Amygdala (tissue), 56 donors: ENCODE measurements around the gene ANKH.
"Not testable (repeated sequence)": the region's sequence is repeated elsewhere in the genome, so short reads cannot be mapped to it uniquely, and the experiment has no call there.

Experiments used
- DNase-seq, 56 donors: peaks; one replicate each; lab custom pipeline; 2025; lab: John Stamatoyannopoulos, UW

Gene ANKH

GRCh38 chr5:14884062-14884612 lies 12.6 kb upstream of the ANKH start:
- no peak for DNase-seq

GRCh38 chr5:14882658-14883580 lies 11.3 kb upstream of the ANKH start:
- DNase-seq: no peak

GRCh38 chr5:14881826-14882225 lies 10.2 kb upstream of the ANKH start:
- DNase-seq: no peak

DNA sequence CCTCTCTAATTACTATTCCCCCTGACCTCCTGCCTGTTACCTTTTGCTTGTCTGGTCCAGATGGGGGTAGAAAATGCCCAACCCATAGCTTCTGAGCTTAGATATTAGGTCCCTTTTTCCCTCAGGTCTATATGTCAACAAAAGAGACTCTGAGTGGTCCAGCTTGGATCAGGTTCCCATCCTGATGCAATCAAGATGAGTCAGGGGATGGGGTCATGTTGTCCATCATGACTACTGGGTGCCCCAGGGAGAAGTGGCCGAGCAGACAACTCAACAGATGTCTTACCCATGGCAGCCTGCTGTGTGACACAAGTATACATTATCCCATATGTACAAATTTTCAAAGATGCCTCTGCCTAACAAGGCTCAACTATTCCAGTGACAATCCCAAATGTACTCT lies 9.1 kb upstream of the ANKH start:
- no peak for DNase-seq

GRCh38 chr5:14879937-14880589 lies 8.5 kb upstream of the ANKH start:
- no peak for DNase-seq

DNA sequence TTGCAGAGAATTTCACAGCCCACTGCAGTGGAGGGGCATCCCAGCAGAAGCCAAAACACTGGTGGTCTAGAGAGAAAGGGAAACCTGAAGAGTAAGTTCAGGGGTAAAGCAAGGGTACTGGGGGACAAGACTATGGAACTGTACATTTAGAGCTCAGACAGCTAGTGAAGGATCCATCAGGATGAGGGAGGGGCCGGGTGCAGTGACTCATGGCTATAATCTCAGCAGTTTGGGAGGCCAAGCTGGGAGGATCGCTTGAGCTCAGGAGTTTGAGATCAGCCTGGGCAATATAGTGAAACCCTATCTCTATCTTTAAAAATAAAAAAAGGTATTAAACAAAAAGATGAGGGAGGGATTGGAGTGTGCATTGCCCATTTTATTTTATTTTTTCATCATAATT lies 7.8 kb upstream of the ANKH start:
- no peak for DNase-seq

GRCh38 chr5:14878192-14878591 lies 6.6 kb upstream of the ANKH start:
- not testable (repeated sequence) for DNase-seq

GRCh38 chr5:14876095-14876494 lies 4.5 kb upstream of the ANKH start:
- DNase-seq: no peak

DNA sequence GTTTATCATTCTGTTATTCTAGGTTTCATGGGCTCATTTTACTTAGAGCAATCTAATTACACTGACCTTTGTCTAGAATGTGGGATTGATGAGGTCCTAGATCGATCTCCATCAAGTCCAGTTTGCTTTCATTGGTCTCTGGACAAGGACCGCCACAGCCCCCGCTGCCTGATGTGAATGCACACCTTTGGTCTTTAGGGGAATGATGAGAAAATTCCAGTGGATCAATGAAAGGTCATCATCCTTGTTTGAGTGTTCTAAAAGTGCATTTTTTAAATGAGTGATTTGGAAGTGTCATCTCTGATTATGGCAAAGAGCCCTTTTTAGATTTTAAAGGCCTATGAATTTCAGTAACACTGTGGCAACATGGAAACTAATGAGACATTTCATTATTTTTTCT lies 2.2 kb upstream of the ANKH start:
- no peak for DNase-seq

GRCh38 chr5:14873093-14873492 lies 1.5 kb upstream of the ANKH start:
- DNase-seq: no peak

DNA sequence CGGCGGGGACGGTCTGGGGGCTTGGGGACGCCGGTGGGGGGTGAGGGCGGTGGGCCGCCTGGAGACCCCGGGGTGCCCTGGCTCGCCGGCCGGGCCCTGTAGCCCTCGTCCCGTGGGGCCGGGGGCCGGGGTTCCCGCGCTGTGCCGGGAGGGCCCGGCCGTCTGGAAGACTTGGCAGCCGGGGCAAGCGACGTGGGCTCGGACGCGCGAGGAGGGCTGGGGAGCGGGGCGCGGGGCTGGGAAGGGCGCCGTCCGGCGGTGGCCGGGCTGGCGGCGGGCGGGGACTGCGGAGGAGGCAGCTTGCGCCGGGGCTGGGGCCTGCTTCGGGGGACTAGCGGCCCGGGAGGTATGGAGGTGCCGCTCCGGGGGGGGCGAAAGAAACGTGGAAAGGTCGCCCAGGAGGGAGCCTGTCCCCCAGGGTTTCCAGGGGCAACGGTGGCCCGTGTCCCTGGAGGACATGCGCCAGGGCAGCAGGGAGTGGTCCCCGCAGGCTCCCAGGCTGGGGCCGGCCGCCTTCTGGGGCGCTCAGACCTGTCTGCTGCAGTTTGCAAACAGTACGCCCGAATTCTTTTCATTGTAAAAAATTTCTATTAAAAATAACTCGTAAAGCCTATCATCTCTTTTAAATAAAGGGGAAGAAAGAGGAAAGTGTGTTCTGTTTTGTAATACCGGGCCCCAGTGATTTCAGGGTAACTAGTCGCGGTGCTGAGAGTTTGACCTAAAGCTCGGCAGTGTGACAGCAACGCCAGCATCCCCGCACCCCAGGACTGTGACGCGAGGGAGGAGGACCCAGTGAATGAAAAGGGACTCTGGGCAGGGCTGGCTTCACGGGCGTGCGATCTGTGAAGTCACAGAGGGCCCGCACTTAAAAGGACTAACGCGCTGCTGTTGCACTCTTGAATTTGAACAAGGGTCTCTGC lies 752 bp upstream of the ANKH start:
- peak; percentile 6 to 83 (median 55) for DNase-seq

- peak in 34 of 56 donors; percentile 6 to 53 (median 27) for DNase-seq
These were observed 1.0 kb downstream of the ANKH start for GRCh38 chr5:14870337-14871213.

- DNase-seq: no peak
These were observed 1.9 kb downstream of the ANKH start for GRCh38 chr5:14869668-14870164.

GRCh38 chr5:14869233-14869632 lies 2.3 kb downstream of the ANKH start:
- no peak for DNase-seq

- no peak for DNase-seq
These were observed 2.8 kb downstream of the ANKH start for GRCh38 chr5:14868771-14869170.

DNA sequence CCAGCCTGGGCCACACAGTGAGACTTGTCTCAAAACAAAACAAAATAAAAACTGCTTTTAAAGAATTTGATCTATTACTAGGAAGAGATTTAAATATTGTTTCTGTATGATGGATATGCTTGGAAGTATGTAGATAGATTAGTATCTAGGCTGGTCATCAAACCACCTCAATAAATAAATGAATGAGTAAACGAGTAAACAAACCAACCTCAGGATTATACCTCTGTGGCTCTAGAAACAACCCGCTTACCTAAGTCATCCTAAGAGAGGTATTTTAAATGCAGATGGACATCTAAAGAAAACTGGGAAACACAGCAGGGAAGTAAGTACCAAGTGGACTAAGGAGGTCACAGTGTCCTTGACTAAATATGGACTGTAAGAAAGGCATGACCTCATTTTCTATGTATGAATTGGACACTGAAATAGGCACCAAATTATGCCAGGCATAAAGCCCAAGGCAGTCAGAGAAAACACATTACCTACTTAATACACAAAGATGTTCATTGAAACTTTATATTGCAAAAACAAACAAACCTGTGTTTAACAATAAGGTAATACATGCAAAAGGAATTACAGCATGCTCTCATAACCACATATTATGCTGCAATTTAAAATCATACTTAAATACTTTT lies 7.3 kb downstream of the ANKH start:
- DNase-seq: no peak

GRCh38 chr5:14863105-14863504 lies 8.5 kb downstream of the ANKH start:
- no peak for DNase-seq

GRCh38 chr5:14861123-14861765 lies 10.3 kb downstream of the ANKH start:
- DNase-seq: no peak
